HG03025 (cell line): ENCODE measurements around the gene OR1N2.
"Not testable (repeated sequence)": the region's sequence is repeated elsewhere in the genome, so short reads cannot be mapped to it uniquely, and the experiment has no call there.

Experiments
- ATAC-seq: cut with Tn5 transposase; IDR thresholded peaks from one replicate; pipeline ENCODE4 v1.9.1; 2021; ENCODE audit warnings: mild to moderate bottlenecking, moderate library complexity; ENCODE audit not compliant: unreplicated experiment, low FRiP score

Gene OR1N2

GRCh38 chr9:122552812-122553211, at the start of gene OR1N2:
OR1N2 (plus strand) TSS chr9:122553112; CDS start chr9:122553212, 100 bp downstream.
- ATAC-seq: no peak

GRCh38 chr9:122506964-122507363, 45.9 kb upstream of the OR1N2 start:
- no peak for ATAC-seq

DNA sequence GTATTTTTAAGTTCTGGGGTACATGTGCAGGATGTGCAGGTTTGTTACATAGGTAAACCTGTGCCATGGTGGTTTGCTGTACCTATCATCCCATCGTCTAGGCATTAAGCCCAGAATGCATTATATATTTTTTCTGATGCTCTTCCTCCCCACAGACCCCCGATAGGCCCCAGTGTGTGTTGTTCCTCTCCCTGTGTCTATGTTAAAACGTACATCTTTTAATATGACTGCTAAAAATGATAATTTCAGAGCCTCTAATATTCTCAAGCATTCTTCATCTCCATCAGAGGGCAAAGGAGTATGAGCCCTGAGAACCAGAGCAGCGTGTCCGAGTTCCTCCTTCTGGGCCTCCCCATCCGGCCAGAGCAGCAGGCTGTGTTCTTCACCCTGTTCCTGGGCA, 42.4 kb upstream of the OR1N2 start, which contains the start of gene OR1J2:
OR1J2 (plus strand) TSS at position 301 of the 400 bp plus-strand sequence; CDS start at position 301, 0 bp downstream.
- ATAC-seq: no peak

DNA sequence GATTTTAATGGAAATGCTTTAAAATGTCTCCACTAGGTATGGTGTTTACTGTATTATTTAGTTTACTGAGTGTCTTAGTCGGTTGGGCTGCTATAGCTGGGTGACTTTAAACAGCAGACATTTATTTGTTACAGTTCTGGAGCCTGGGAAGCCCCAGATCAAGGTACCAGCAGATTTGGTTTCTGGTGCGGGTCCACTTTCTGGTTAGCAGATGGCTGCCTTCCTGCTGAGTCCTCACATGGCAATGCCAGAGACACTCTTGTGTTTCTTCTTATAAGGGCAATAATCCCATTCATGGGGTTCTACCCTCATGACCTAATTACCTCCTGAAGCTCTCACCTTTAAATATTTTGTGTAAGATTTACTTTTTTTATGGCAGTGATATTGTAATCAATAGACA, 34.7 kb upstream of the OR1N2 start:
- no peak for ATAC-seq

- no peak for ATAC-seq
Measured at GRCh38 chr9:122518841-122519240, 34.1 kb upstream of the OR1N2 start, which contains the start of gene OR1J4. OR1J4 (plus strand) TSS chr9:122519141; CDS start chr9:122519141, 0 bp downstream.

DNA sequence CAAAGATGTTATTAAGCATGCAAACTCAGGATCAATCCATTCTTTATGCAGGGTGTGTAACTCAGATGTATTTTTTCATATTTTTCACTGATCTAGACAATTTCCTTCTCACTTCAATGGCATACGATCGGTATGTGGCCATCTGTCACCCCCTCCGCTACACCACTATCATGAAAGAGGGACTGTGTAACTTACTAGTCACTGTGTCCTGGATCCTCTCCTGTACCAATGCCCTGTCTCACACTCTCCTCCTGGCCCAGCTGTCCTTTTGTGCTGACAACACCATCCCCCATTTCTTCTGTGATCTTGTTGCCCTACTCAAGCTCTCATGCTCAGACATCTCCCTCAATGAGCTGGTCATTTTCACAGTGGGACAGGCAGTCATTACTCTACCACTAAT, 33.5 kb upstream of the OR1N2 start:
- ATAC-seq: no peak

GRCh38 chr9:122526602-122527001, 26.3 kb upstream of the OR1N2 start:
- no peak for ATAC-seq

DNA sequence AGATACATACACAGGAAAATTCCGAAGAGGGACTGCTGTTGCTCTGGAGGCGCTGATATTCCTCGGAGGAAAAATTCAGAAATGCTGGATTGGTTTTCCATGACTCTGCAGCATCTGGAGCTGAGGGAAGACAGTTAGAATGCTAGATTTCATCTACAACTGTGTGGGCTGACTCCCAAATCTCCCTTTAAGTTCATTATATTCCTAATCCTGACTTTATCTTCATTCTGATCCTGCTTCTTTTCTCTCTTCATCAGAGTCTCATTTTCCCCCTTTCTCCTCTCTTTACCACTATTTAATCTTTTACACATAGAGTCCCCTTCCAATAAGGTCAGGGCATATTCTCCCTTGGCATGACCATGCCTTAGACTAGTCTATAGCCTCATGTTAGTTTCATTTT, 25.7 kb upstream of the OR1N2 start, which contains the start of gene OR1N1:
OR1N1 (minus strand) TSS at position 101 of the 400 bp plus-strand sequence; CDS start at position 101, 0 bp downstream.
- no peak for ATAC-seq

DNA sequence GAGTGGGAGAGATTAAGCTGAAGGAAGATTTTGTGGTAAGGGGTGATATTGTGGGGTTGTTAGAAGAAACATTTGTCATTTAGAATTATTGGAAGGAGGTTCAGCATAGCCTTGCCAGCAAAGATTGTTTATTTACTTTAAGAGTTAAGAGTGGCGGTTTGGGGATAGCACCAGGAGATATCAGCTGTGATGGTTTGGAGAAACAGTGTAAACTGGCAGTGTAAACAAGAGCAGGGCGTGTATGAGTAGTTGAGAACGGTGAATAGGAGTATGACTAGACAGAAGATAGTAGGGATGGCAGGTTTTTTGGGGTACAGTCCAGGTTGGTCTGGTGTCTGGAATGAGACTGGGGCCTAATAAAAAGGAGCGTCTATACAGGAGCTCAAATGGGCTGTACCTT, 21.8 kb upstream of the OR1N2 start:
- not testable (repeated sequence) for ATAC-seq

- ATAC-seq: no peak
Measured at GRCh38 chr9:122536134-122536533, 16.8 kb upstream of the OR1N2 start.

- ATAC-seq: not testable (repeated sequence)
Measured at GRCh38 chr9:122537066-122537465, 15.8 kb upstream of the OR1N2 start.

- ATAC-seq: no peak
Measured at GRCh38 chr9:122538757-122539156, 14.2 kb upstream of the OR1N2 start.

DNA sequence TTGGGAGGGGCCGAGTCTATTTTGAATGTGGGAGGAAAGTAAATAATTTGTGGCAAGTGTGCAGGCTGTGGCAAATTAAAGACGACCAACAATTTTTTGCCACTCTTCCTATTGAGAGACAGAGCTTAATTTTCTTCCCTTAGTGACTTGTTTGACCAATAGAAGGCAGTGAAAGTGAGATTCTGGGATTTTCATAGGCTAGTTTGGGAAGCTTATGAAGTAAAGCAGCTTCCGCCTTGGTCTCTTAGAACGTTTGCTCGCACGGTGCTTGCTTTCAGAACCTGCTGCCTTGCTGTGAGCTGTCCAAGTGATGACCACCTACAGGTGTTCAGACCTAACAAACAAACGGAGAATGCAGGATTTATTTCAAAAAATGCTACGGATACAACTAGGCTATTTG, 6.7 kb upstream of the OR1N2 start:
- no peak for ATAC-seq

DNA sequence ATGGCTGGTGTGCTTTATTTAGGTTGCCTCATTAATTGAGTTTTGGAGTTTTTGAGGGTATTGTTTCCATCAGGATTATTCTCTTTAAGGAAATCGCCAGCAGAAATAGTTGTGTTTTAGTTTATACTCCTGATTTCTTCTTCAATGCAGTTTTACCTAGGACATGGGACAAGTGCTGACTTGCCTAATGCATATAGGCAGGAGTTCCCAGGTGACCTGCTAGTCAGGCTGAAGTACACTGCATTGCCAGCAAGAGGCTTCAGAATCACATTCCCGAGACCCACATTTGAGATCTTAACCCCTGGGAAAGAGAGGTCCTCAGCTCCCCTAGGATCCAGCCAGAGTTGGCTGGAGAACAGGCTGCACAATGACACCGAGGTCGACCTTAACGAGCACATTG, 1.5 kb upstream of the OR1N2 start:
- no peak for ATAC-seq

DNA sequence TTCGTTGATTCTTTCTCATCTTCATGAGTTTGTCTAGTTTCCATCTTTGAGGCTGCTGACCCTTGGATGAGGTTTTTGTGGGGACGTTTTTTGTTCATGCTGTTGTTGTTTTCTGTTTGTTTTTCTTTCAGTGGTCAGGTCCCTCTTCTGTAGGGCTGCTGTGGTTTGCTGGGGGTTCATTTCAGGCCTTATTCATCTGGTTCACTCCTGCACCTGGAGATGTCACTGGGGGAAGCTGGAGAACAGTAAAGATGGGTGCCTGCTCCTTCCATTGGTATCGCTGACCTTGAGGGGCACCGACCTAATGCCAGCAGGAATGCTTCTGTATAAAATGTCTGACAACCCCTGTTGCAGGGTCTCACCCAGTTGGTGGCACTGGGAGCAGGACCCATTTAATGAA, 8.5 kb downstream of the OR1N2 start:
- ATAC-seq: no peak

- ATAC-seq: no peak
Measured at GRCh38 chr9:122562134-122562760, 9.3 kb downstream of the OR1N2 start.

- ATAC-seq: no peak
Measured at GRCh38 chr9:122567901-122568300, 15.0 kb downstream of the OR1N2 start.

GRCh38 chr9:122572456-122572855, 19.5 kb downstream of the OR1N2 start:
- ATAC-seq: no peak

GRCh38 chr9:122579874-122580273, 27.0 kb downstream of the OR1N2 start:
- ATAC-seq: no peak

DNA sequence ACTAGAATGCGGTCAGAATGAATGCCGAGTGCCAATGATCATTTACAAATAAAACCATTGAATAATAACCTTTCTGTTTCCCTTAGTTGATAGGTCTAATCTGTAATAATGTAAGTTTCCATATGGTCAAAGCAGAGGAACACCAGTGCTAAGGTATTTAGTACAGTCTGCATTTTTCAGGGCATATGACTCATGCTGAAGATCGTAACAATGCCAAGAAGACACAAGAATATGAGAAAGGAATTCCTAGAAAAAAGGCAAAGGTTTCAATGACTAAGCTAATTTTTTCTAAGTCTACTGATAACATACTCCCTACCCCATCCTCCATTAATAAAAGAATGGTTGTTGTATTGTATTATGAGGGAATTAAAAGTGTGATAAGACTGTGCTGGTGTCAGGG, 27.4 kb downstream of the OR1N2 start:
- ATAC-seq: no peak

DNA sequence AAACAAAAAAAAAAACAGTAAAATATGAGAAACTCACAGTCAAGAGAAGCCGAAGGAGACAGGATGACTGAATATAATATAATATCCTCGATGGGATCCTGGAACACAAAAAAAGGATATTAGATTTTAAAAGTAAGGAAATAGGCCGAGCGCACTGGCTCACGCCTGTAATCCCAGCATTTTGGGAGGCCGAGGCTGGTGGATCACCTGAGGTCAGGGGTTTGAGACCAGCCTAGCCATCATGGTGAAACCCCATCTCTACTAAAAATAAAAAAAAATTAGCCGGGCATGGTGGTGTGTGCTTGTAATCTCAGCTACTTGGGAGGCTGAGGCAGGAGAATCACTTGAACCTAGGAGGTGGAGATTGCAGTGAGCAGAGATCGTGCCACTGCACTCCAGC, 30.4 kb downstream of the OR1N2 start, which contains the start of gene OR1L8:
OR1L8 (minus strand) TSS at position 101 of the 400 bp plus-strand sequence. CDS start 14,907 bp downstream, outside the sequence.
- ATAC-seq: not testable (repeated sequence)
